DOHH2 (cell line): Measurements from ENCODE around the gene SESTD1.

Experiments used
- EZH2phosphoT487 ChIP-seq: fragments of 200-600 bp; sonication (generic); IDR thresholded peaks from 2 replicates; pipeline ENCODE4 v1.6.1; 2017; ENCODE audit warnings: borderline replicate concordance, mild to moderate bottlenecking, antibody characterized with exemption, low read length, moderate library complexity, mixed read lengths
- TF ChIP-seq, protein P1 (sequence below): fragments of 200-600 bp; sonication (generic); IDR thresholded peaks from one replicate; pipeline ENCODE4 v1.5.1; 2014; ENCODE audit warnings: antibody characterized with exemption, mild to moderate bottlenecking, low read depth, low read length; ENCODE audit not compliant: poor library complexity, severe bottlenecking

- TF ChIP-seq, protein P1, sequence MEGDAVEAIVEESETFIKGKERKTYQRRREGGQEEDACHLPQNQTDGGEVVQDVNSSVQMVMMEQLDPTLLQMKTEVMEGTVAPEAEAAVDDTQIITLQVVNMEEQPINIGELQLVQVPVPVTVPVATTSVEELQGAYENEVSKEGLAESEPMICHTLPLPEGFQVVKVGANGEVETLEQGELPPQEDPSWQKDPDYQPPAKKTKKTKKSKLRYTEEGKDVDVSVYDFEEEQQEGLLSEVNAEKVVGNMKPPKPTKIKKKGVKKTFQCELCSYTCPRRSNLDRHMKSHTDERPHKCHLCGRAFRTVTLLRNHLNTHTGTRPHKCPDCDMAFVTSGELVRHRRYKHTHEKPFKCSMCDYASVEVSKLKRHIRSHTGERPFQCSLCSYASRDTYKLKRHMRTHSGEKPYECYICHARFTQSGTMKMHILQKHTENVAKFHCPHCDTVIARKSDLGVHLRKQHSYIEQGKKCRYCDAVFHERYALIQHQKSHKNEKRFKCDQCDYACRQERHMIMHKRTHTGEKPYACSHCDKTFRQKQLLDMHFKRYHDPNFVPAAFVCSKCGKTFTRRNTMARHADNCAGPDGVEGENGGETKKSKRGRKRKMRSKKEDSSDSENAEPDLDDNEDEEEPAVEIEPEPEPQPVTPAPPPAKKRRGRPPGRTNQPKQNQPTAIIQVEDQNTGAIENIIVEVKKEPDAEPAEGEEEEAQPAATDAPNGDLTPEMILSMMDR, result no peak
- TF ChIP-seq EZH2phosphoT487, result no peak
These were observed 4.4 kb downstream of the SESTD1 start for GRCh38 chr2:179260224-179260623.
